GM20431 (cell line): ENCODE data around the gene ESPN.

Experiments
- in situ Hi-C: fragments of 300-500 bp; cut with MseI, MboI; formaldehyde crosslinking; loops from one replicate; pipeline ENCODE4 v1.15.0; 2020; ENCODE audit warnings: low sequenced_read_pairs; ENCODE audit not compliant: unreplicated experiment

The ESPN gene

DNA sequence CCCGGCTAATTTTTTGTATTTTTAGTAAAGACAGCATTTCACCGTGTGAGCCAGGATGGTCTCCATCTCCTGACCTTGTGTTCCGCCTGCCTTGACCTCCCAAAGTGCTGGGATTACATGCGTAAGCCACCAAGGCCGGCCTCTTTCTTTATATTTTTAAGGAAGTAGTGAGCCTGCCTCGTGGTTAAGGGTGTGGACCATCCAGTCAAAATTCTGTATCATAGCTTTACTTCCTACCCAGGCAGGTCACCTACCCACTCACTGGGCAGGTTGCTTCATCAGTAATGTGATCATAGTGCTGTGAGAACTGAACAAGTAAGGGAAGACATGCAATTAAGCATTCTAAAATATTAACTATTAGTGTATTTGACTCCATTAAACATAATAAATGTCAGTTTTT lies 22.9 kb upstream of the ESPN start:
- in situ Hi-C loops: loop anchor here (10.0 to 25.0 kb wide), 2 partner anchors 47 to 139 kb away; partner anchors contain the start of gene GPR153

DNA sequence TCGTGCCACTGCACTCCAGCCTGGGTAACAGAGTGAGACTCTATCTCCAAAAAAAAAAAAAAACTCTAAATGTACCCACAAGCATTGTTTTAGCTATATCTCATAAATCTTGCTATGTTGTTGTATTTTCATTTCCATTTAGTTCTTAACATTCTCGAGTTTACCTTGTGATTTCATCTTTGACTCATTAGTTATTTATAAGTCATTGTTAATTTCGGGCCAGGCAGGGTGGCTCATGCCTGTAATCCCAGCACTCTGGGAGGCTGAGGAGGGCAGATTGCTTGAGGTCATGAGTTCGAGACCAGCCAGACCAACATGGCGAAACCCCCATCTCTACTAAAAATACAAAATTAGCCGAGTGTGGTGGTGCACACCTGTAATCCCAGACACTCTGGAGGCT lies 16.6 kb upstream of the ESPN start:
- in situ Hi-C loops: loop anchor here (10.0 to 25.0 kb wide), 2 partner anchors 53 to 146 kb away; partner anchors contain the start of gene GPR153

DNA sequence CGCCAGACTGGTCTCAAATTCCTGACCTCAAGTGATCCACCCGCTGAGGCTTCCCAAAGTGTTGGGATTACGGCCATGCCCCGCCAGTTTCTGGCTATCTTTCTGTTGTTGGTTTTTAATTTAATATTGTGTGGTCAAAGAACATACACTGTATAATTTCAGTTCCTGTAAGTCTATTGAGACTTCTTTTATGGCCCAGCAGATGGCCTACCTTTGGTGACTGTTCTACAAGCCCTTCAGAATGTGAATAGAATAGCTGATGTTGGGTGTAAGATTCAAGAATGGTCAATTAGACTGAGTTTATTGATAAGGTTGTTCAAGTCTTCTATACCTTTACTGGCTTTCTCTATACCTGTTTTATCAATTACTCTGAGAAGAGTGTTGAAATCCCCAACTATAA lies 15.5 kb upstream of the ESPN start:
- in situ Hi-C loops: loop anchor here (10.0 to 25.0 kb wide), 2 partner anchors 54 to 147 kb away; partner anchors contain the start of gene GPR153

DNA sequence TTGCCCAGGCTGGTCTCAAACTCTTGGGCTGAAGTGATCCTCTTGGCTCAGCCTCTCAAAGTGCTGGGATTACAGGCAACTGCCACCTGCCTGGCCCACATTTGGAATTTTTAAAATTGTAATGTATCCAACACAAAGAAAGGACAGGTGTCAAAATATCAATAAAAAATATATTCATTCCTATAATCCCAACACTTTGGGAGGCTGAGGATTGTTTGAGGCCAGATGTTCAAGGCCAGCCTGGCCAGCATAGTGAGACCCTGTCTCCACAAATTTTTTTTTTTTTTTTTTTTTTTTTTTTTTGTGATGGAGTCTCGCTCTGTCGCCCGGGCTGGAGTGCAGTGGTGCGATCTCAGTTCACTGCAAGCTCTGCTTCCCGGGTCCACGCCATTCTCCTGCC lies 14.8 kb upstream of the ESPN start:
- in situ Hi-C loops: loop anchor here (10.0 to 25.0 kb wide), 2 partner anchors 55 to 147 kb away; partner anchors contain the start of gene GPR153

DNA sequence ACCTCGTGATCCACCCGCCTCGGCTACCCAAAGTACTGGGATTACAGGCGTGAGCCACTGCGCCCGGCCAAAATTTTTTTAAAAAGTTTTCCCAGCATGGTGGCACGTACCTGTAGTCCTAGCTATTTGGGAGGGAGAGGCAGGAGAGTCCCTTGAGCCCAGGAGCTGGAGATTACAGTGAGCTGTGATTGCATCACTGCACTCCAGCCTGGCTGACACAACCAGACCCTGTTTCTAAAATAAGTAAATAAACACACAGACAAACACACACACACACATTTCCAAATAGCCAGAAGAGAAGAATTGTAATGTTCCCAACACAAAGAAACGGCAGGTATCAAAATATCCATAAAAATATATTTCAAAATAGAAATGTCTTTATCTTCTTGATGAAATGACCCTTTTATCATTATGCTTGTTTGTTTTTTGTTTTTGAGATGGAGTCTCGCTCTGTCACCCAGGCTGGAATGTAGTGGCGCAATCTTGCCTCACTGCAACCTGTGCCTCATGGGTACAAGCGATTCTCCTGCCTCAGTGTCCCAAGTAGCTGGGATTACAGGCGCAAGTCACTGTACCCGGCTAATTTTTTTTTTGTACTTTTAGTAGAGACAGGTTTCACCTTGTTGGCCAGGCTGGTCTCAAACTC lies 14.2 kb upstream of the ESPN start:
- in situ Hi-C loops: loop anchor here (25.0 kb wide), 1 partner anchor 148 kb away; the partner anchor contains the start of gene GPR153

DNA sequence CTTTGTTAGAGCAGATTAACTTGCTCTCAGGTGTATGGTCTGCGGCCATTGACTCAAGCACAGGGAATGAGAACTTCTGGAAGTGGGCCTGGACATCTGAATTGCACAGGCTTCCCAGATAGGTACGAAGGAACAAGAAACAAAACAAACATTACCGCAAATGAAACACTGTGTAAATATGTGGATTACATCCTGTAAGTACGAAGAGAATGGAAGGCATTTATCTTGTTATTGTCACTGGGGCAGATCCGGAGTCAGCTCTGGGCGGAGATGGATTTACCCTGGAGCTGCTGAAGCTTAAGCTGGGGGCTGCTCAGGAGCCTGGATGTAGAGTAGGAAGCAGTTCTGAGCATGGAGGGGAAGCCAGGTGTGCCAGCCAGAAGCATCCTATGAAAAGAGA lies 11.7 kb upstream of the ESPN start:
- in situ Hi-C loops: loop anchor here (25.0 kb wide), 1 partner anchor 151 kb away; the partner anchor contains the start of gene GPR153

DNA sequence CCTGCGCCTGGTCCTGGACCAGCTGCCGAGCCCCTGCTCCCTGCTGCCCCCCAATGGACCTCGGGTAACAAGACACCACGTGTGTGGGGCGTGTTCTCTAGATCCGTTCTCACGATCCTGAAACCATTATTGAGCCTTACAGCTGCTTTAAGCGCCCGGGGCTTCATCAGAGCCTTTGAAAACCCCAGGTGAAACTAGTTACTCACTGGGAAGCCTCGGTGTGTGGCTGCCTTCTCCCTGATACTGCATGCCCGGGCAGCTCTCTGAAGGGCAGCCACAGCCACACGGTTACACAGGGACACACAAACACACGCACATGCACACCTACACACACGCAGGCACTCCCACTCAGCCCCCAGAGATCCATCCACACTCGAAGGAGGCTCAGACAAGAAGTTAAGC lies 10.1 kb upstream of the ESPN start:
- in situ Hi-C loops: loop anchor here (25.0 kb wide), 1 partner anchor 152 kb away; the partner anchor contains the start of gene GPR153

DNA sequence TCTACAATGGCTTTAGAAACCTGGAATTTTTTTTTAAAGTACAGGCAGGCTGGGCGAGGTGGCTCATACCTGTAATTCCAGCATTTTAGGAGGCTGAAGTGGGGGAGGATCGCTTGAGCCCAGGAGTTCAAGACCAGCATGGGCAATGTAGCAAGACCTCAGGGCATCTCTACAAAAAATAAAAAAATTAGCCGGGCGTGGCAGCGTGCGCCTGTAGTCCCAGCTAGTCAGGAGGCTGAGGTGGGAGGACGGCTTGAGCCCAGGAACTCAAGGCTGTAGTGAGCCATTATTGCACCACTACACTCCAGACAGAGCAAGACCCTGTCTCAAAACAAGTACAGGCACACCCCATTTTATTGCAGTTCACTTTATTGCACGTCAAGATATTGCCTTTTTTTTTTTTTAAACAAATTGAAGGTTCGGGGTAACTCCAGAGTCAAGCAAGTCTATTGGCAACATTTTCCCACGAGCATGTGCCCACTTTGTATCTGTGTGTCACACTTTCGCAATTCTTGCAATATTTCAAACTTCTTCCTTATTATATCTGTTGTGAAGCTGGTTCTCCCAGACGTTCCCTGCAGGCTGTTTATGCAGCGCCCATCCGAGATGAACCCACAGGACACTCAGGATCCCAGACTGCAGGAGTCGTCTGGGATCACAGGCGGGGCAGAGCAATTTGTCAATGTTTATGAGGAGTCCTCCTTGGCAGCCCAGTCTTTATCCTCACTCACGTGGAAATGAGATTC lies 9.5 kb upstream of the ESPN start:
- in situ Hi-C loops: loop anchor here (25.0 kb wide), 1 partner anchor 153 kb away; the partner anchor contains the start of gene GPR153

DNA sequence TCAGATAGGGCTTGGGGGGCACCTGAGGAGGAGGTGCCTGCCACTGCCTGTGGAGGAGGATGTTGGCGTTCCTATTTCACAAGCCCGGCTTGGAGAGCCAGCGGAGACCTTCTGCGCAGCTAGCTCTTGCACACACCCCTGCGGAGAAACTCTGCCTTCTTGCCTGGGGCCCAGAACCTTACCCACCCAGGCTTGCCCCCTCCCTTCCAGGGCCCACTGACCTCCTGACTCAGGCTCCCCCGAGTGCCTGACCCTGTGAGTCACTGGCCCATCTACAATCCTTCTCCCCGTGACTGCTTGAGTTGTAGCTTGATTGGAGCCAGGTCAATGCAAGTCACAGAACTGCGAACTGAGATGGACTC lies 8.3 kb upstream of the ESPN start:
- in situ Hi-C loops: loop anchor here (25.0 kb wide), 1 partner anchor 154 kb away; the partner anchor contains the start of gene GPR153

DNA sequence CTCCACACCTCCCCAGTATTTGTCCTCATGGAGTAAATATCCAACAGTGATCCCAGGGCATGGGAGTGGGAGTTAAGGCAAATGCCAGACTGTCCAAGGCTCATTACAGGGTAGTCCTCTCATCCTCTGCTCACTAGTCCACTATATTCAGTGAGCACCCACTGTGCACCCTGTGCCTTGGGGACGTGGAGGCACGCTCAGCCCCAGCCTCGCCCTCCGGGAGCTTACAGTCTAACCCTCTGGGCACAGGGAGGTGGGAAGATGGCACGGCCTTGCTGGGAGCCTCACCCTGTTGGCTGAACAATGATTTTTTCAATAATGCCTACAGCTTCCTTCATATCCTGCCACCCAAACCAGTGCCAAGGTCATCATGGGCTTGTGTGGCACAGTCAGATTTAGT lies 7.7 kb upstream of the ESPN start:
- in situ Hi-C loops: loop anchor here (25.0 kb wide), 1 partner anchor 155 kb away; the partner anchor contains the start of gene GPR153

DNA sequence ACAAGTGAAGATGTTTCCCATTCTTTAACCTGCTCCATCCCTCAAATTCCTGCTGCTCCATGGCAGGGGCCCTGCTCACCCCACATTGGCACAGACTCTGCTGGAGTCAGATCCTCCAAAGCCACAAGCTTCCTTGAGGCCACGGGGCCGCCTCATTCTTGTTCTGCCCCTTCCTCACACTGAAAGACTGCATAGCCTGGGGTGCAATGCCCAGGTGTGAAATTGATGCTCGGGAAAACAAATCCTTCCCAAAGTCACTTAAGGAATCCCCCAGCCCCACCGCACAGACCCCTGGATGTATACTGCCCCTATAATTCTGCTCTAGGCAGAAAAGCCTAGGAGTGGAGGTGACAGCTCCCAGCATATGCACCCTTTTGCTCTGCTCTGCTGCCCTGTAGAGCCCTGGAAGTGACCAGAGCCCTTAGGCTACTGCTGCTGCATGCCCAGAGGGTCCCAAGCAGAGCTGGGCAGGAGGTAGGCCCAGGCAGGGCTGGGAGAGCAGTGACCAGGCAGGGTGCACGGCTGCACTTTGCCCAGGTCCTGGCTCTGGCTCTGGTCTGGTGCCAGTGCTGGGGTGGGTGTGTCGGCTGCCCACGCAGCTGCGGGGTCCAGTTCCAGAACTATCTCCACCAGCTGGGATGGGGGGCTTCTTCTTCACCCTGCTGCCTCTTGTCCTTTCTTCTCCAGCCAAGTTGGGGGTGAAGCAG lies 6.5 kb upstream of the ESPN start:
- in situ Hi-C loops: loop anchor here (25.0 kb wide), 1 partner anchor 156 kb away; the partner anchor contains the start of gene GPR153

DNA sequence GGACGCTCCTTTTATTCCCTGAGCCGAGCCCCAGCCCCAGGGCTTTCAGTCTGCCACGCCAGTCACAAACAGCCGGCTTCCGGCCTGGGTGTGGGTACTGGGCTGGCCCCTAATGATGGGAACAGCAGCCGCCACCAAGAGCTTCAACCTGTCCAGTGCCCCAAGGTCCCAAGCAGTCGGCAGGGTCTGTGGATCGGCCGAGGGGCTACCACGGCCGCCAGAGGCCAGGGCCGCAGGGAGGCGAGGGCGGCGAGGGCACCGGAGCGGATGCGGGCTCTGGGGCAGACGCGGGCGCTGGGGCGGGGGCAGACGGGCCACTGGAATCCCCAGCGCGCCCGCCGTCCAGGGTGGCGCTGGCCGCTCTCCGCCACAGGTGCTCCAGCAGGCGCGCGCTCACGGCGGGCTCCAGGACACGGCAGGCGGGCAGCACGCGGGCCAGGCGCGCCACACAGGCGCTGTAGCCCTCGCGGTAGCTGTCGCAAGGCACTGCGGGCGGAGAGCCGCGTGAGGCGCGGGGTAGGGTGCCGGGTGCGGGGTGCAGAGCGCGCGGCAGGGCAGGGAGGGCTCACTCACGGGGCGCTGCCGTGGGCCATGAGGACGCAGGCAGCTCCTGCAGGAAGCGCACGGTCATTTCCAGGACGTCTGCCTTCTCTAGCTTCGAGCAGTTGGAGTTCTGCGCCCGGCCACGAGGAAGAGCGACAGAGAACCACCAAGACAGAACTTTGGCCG lies 5.7 kb upstream of the ESPN start:
- in situ Hi-C loops: loop anchor here (25.0 kb wide), 1 partner anchor 157 kb away; the partner anchor contains the start of gene GPR153

DNA sequence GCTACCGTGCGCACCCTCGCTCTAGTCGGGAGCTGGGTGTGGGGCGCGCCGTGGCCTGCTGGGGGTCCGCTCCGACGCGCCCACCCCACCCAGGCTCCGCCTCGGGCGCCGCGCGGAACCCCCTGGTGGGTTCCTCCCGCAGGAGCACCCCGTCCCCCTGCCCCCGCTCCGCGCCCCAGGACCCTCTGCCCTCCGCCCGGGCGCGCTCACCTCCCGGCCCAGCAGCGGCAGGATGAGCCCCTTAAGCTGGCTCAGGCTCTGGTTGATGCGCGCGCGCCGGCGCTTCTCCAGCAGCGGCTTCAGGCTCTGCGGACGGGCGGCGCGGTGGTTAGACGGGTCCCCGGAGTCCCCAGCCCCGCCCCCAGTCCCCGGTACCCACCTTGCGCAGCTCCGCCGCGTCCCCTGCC lies 5.2 kb upstream of the ESPN start:
- in situ Hi-C loops: loop anchor here (25.0 kb wide), 1 partner anchor 157 kb away; the partner anchor contains the start of gene GPR153

DNA sequence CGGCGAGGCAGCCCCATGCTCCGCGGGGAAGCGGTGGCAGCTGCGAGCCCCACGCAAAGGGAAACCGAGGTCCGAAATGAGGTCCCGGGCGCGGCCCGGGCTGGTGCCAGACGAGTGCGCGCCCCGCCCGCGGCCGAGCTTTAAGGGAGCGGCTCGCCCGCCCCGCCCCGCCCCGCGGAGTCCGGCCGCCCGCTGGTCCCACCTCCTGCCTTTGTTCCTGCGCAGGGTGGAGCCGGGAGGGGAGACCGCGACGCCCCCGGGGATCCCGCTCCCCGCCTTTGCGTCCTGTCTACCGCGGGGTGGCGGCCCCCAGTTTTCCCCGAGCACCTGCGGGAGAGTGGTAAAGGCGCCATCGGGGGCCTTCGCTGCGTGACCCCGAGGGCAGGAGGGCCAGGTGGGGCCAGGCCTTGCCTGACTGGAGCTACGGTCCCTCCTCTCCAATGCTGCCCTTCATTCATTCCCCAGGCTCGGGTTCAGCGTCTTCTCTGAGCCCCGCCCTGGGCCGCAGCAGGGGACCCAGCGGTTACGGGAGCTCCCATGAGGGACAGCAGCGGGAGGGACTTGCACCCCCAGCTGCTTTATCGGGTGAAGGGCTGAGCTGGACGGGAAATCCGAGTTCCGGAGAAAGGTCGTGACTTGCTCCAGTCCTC lies 4.6 kb upstream of the ESPN start, which contains the start of gene HES2:
Gene HES2, minus strand, starts transcription at position 116 of the 650 bp plus-strand sequence. Its CDS starts 99 bp downstream, at position 17.
- in situ Hi-C loops: loop anchor here (25.0 kb wide), 1 partner anchor 158 kb away; the partner anchor contains the start of gene GPR153

DNA sequence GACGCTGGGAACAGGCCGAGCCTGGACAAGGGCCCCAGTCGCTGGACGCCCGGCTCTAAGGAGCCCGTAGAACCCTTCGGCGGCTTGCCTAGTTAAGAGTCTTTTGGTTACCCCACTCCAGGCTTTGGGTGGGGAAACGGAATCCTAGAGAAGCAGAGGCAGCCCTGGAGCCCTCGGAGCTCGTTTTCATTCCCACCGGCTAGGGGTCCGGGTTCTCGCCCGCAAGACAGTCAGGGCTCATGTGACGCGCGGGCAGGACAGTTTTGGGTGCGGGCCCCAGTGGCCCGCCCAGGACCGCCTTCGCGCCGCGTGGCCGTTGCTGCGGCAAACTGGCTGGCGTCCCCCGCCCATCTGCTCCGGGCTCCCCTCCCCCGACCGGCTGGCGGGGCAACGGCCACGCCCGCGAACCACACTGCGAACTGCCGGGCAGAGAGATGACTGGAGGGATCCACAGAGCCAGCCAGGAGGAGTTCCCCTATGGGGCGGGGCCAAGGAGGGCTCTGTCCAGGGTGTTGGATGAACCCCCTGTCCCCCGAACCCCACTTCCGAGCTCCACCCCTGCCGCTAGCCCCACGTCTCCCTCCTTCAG lies 4.0 kb upstream of the ESPN start:
- in situ Hi-C loops: loop anchor here (25.0 kb wide), 1 partner anchor 158 kb away; the partner anchor contains the start of gene GPR153

DNA sequence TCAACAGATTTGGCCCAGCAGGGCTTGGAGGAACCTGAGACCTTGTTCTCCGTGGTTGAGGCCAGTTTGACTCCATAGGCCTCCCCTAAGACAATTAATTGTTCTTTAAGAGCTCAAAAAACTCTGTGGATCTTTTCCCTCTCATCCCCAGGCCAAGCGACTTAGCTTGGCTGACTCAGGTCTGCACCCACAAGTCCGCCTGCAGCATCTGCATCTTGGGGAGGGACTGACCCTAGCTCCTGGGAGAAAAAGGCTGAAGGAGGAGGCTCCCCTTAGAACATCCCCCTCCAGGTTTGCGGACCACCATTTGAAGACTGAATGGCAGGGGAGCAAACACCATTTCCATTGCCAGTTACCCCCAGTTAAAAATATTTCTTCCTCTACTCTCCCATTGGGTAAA lies 3.3 kb upstream of the ESPN start:
- in situ Hi-C loops: loop anchor here (25.0 kb wide), 1 partner anchor 159 kb away; the partner anchor contains the start of gene GPR153

DNA sequence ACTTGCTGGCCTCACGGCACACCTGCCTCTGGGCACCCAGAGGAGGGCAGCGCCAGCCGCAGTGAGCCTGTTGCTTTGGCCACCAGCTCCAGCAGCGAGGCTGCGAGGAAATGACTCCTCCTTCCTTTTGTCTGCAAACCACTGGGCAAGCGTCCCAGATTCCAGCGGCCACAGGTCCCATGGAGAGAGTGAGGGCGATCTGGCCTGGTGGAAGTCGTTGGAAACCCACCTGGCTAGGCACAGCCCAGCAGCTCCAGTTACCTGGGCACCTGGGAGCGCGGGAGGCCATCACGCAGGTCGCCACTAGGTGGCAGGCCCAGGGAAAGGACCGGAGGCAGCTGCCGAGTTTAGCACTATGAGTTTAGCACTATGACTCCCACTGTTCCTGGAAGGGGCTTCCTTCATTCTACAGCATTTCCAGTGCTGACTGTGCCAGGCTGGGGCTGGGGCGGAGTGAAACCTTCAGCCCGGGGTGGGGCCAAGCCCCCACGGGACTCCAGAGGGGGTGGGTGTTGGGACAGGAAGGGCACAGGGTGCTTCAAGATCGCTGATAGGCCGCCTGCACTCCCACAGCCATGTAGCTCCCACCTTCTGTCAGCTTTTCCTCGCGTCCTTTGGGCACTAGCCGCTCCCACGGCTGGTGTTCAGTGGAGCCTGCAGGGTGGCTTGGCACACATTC lies 1.1 kb upstream of the ESPN start:
- in situ Hi-C loops: loop anchor here (25.0 kb wide), 1 partner anchor 161 kb away; the partner anchor contains the start of gene GPR153
